ENCODE results near the gene RBM38. TPM values are rescaled to one million over a fixed set of nuclear protein-coding genes. Genes with fewer than 3 reads are reported as not detected.

The RBM38 gene
- total RNA-seq, 1 donor from 2014 or later, result 28.1 TPM

DNA sequence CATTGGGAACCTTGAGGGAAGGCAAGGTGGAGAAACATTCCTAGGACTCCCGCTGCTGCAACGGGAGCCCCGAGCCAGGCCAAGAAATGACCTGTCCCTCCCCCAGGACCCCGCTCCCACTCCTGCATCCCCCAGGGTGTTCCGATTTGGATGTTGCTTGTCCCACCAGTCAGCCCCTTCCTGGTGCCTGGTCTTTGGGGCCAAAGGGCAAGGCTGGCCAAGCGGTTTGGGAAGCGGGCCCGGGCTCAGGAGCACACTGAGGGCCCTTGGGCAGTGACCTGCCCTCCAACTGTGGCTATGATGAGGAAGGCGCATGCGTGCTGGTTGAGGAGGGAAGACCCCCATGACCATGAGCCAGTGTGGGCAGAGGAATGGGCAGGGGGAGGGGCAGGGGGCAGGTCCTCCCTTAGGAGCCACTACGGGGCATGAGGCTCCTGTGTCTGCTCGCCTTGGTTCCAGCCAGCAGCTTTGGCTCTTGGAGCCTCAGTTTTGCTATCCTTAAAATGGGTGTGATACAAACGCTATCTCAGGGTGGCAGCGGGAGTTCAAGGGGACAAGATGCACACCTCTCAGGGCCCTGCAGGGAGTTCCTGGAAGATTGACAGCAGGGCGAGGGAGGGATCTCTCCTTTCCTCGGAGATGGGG is 50.4 kb downstream of the RBM38 start:
- ATAC-seq (peak; percentile 2), DNase-seq (ENCODE audit: low spot score) (no peak)
- intact Hi-C loops (cut with DNase I), result no loop called here

DNA sequence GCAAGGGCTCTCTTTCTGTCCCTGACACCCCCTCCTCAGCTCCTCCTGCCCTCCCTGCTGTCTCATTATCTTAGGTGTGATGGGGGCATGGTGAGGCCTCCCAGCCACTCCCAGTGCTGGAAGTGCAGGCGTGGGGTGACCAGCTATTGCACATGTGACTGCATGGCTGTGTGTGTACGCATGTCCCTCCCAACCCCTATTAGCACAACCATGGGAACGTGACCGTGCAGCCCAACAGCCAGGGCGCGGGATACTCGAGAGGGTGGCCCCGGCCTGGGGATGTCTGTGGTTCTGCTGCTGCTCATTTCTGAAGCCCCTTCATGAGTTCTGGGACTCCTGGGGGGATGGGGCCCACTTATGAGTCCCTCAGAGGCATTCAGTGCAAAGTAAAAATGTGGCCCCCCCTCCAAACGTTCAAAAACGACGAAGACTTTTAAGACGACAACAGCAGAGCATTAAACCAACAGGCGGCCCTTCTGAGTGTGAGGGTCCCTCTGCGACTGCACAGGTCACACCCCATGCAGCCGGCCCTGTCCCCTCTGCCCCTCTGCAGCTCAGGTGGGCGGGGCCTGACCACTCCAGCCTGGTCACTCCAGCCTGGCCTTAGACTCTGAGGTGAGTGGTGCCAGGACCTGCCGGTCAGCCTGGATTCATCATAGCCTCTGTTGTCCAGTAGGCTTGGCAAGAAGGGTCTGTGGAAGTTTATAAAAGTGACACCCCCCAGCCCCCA is 51.1 kb downstream of the RBM38 start:
- DNase-seq (ENCODE audit: low spot score) (no peak), ATAC-seq (no peak)
- intact Hi-C loops (cut with DNase I), result no loop called here

DNA sequence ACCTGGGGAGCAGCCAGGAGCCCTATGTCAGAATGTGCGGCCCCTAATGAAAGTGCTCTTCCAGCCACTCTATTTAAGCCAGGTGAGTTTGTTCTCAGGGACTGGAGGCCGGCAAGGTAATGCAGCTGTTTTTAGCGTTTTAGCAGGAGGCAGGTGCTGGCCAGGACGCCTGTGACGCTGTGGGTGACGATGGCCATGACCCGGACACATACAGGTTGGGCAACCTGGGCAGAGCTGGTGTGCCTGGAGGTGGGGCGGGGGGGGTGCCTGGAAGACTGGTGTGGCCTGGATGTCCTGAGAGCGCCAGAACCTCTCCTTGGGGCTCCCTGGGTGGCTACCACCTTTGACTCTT is 51.7 kb downstream of the RBM38 start:
- ATAC-seq (no peak), DNase-seq (ENCODE audit: low spot score) (no peak)
- intact Hi-C loops (cut with DNase I), result no loop called here

DNA sequence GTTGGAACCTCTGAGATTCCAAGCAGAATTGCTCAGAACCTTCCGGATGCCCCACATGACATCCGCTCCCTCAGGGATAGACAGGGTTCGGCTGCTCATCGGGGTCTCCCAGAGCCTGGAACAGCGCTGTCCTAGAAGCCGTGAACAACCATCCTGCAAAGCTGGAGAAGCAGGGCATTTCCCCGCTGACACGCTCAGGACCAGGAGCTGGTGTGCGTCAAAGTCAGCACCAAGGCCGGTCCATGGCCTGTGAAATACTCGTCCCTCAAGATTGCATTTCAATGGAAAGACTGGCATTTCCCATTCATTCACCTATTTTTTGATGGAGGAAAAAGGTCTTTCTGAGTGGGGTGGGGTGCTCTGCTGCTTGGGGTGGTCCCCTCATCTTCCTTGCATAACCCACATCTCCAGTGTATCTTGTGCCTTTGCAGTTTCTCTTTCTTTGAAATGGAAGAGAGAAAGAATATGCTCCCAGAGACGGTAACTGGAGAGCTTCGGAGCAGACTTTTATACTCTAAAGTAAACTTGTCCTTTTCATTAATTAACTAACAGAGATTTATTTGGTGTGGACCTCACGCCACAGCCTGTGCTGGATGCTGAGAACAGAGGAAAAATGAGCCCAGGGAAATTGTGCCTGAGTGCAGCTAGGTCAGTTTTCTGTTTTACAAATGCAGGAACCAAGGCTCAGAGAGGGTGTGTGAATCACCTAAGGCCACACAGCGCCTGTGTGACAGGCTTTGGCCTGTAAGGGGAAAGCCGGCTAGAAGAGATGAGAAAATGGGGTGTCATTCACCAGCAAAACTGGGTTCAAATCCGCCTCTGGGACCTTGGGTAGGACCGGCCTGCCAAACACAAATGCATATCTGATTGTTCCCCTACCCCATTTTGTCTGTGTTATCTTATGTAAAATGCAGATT is 52.4 kb downstream of the RBM38 start:
- ATAC-seq (no peak), DNase-seq (ENCODE audit: low spot score) (no peak)
- intact Hi-C loops (cut with DNase I), result no loop called here

DNA sequence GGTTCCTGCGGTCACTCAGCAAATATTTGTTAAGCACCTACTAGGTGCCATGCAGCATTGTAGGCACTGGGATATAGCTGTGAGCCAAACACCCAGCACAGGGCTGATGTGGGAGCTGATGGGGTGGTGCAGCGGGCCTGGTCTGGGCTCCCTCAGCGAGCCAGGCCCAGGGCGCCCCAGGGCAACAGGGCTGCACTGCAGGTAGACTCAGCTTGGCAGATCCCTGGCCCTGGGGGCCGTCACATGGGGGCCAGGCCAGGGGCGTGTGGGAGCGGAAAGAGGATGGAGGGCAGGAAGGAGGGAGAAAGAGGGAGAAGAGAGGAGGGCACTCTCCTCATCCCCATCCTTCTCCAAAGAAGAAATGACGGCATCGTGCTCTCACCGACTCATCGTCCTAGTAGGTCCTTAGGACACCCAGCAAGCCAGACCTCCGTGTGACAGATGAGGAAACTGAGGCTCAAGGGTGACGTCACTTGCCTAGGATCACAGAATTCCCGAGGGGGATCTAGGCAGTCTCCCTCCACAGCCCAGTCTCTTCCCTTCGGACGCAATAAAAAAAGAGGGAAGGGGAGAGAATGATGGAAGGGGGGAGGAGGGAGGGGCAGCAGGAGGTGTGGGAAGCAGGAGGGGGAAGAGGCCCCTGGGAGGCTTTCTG is 53.3 kb downstream of the RBM38 start:
- intact Hi-C loops (cut with DNase I), result loop anchor here (1.0 kb wide), 1 partner anchor 36 kb away; no protein-coding TSS in a partner anchor
- ATAC-seq, result no peak
- DNase-seq (ENCODE audit: low spot score), result no peak

DNA sequence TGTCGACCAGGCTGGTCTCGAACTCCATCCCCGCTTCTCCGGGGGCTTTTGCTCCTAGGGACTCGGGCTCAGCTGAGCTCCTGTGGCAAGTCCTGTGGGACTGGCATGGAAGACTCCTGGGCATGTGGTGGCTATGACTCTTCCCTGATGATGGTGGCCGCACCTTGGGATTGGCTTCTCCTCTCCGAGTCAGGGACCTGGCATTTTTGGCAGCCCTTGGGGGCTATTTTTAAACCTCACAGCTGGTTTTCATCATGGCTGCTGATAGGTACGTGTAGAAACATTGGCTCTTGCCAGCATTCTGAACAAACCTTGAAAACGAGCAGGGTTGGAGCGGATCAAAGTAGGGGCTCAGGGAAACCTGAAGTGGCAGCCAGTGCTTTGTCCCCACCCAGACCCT is 54.1 kb downstream of the RBM38 start:
- no peak for DNase-seq (ENCODE audit: low spot score)
- no peak for ATAC-seq
- intact Hi-C loops (cut with DNase I), result loop anchor here (1.0 kb wide), 1 partner anchor 37 kb away; no protein-coding TSS in a partner anchor

DNA sequence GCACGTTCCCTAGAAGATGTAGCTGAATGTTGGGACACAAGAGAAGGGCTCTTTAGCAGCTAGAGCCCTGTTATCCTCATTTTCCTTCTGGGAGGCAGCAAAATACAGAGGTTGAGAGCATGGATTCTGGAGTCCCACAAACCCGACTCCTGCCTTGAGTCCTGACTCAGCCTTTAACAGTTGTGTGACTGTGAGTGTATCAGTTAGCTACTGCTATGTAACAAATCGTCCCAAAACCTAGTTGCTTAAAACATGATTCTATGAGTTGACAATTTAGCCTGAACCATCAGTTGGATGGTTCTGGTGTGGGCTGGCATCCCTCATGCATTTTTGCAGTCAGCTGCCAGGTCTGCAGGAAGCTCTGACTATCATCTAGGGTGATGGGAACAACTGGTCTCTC is 54.6 kb downstream of the RBM38 start:
- ATAC-seq (no peak), DNase-seq (ENCODE audit: low spot score) (no peak)
- intact Hi-C loops (cut with DNase I), result loop anchor here (1.0 kb wide), 1 partner anchor 37 kb away; no protein-coding TSS in a partner anchor

DNA sequence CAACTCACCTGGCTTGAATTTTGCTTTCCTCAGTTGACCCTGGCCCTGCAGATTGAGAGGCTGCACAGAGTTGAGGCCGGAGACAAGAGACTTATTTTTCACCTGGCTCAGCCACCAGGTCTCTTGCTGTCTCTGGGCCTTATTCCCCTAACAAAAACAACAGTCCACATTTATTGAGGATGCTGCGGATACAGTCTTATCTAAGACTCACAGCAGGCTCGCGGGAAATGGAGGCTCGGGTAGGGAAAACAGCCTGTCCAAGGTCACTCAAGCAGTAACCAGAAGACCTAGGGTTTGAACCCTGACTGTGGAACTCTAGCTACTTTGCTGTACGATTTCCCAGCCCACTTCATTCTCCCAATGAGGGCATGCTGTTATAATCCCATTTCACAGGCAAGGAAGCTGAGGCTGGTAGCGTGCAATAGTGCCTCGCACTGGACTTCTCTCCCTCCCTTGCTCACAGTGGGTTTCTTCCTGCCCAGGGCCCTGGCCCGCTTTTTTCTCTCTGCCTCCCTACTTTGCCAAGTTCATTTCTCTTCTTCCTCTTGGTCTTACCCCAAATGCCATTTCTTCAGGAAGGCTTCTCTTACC is 57.7 kb downstream of the RBM38 start:
- no peak for ATAC-seq
- no peak for DNase-seq (ENCODE audit: low spot score)
- intact Hi-C loops (cut with DNase I), result no loop called here

DNA sequence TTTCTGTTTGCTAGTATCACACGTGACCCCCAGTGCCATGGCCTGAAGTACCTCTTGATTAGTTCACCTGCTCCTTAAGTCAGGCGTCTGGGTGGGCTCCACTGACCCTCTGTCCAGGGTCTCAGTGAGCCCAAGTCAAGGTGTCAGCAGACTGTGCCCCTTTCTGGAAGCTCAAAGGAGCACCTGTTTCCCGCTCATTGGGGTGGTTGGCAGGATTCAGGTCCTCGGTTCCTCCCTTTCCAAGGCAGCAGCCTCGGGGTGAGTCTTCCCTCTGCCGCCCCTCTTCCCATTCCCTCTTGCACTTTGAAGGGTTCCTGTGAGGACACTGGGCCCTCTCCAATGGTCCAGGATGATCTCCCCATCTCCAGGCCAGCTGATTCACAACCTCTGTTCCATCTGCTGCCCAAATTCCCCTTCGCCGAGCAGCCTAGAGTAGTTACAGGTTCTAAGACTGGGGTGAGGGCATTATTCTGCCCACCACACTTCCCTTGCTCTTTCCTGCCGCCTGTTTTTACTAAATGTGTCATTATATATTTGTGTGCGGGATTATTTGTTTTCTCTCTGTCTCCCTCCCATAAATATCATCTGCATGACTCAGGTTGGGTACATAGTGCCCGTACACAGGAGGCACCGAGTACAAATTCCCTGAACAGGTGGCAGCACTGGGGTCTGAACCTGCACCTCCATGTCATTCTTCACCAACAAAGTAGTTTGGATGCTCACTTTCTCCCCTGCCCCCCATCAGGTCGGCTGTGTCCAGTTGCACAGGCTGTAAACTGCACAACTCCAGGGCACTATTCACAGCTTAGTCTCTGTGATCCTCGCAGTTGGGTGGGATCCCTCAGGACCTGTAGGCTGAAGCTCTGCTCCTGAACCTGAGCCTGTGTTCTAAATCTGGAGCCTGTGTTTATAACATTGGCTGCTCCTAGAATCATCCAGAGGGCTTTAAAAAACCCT is 58.5 kb downstream of the RBM38 start:
- ATAC-seq (no peak), DNase-seq (ENCODE audit: low spot score) (no peak)
- intact Hi-C loops (cut with DNase I), result no loop called here

DNA sequence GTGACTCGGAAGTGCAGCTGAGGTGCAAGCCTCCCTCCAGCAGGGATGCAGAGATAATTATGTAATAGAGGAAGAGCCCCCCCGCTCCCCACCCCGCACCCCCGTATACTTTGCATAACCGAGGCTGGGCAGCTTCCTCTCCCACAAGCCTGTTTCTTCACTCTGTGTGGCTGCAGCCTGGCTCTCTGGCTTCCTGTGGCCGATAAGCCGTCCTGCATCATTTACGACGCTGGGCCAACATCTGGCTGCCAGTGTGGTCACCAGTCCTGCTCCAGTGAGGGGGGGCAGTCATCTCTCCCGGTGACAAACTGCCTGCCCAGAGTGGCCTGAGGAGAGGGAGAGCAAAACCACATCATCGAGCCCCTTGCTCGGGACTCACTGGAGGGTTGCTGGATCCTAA is 59.2 kb downstream of the RBM38 start:
- no peak for DNase-seq (ENCODE audit: low spot score)
- peak; percentile 62 for ATAC-seq
- intact Hi-C loops (cut with DNase I), result no loop called here

DNA sequence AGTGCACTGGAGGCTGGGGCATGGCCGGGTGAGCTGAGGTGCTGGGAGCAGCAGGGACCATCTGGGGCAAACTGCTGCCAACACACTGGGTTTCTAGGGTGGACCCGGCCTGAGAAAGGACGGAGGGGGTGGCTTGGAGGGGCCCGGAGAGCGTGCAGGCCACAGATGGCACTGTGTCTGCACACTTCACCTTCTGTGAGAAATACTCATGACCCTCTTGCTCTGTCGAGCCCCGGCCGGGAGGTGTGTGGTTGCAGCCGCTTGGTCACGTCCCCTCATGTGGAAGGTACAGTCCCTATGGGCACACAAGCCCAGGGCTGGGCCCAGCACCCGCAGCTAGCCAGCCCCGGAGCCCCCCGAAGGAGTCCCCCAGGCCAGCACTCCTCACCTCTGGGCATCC is 59.7 kb downstream of the RBM38 start:
- intact Hi-C loops (cut with DNase I), result no loop called here
- no peak for ATAC-seq
- no peak for DNase-seq (ENCODE audit: low spot score)

DNA sequence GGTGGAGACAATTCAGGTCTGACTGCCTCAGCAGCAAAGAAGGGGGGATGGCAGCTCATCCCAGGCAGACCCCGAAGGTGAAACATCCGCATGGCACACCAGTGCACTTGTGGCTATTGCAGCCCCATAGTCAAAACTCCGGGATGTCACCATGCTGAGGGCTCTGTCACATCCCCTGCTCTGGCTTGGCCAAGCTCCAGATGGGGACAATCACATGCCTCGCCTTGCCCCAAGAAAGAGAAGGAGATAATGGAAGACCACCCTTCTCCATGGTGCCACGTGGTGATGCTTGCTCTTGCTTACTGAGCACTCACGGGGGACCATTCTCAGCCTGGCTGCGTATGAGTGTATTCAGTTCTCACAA is 60.2 kb downstream of the RBM38 start:
- intact Hi-C loops (cut with DNase I), result no loop called here
- DNase-seq (ENCODE audit: low spot score) (no peak), ATAC-seq (no peak)

DNA sequence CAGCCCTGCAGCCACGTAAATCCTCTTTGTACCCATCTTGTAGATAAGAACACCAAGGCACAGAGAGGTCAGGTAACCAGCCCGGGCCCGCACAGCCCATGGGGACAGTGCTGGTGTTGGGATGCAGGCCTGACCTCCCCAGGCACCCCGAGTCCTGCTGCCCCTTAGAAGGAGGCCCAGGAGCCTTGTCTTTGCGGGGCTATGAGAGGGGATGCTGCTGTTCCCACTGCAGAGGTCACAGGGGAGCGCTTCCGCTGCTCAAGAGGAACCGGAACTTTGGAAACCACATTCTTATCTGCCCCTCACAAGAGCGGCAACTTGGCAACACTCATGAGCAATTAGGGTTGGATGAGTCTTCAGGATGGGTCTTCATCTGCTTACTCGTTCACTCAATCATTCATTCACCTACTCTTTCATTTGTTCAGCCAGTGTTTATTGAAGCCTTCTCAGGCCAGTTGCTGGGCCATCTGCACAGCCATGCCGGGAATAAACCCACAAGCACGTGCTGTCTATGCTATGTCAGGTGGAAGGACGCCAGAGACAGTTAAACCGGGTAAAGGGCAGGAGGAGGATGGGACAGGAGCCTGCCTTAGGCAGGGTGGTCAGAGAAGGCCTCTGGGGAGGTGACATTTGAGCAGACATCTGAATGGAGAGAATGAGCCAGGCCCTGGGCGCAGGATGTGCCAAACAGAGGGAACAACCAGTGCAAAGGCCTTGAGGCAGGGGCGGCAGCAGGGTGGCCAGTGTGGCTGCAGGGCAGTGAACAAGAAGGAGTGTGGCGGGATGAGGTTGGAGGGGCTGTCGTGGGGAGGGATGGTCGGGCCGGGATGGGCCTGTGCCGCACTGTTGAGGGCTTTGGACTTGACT is 60.8 kb downstream of the RBM38 start:
- intact Hi-C loops (cut with DNase I), result no loop called here
- ATAC-seq (no peak), DNase-seq (ENCODE audit: low spot score) (no peak)

DNA sequence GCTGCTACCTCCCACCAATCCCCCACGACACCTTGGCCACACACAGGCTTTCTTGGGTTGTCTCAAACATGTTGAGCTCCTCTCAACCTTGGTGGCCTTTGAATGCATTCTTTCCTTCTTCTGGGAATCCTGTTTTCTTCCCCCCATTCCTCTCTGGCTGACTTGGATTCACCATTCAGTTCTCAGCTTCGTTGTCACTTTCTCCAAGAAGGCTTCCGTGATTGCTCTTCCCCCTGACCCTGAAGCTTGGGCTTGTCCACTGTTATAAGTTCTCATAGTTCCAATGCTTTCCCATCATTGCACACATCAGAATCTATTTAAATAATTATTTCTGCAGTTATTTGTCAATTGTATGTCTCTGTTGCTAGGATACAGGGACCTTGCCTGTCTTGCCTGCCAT is 64.2 kb downstream of the RBM38 start:
- no peak for DNase-seq (ENCODE audit: low spot score)
- intact Hi-C loops (cut with DNase I), result no loop called here
- ATAC-seq, result no peak

DNA sequence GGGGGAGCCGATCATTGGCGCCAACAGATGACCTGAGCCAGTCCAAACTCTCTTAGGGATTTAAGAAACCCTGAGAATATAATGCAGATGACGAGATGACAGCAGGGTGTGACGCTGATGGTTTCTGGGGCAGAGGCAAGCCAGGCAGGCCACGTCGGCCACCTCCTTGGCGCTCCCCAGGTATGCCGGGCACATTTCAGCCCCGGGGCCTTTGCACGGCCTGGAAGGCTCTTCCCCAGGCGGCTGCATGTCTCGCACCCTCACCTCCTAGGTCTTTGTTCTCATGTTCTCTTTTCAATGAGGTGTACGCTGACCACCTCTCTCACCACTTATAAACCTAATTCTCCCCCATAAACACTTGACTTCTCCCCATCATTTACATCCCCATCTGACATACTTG is 64.9 kb downstream of the RBM38 start:
- DNase-seq (ENCODE audit: low spot score) (no peak), ATAC-seq (no peak)
- intact Hi-C loops (cut with DNase I), result no loop called here

DNA sequence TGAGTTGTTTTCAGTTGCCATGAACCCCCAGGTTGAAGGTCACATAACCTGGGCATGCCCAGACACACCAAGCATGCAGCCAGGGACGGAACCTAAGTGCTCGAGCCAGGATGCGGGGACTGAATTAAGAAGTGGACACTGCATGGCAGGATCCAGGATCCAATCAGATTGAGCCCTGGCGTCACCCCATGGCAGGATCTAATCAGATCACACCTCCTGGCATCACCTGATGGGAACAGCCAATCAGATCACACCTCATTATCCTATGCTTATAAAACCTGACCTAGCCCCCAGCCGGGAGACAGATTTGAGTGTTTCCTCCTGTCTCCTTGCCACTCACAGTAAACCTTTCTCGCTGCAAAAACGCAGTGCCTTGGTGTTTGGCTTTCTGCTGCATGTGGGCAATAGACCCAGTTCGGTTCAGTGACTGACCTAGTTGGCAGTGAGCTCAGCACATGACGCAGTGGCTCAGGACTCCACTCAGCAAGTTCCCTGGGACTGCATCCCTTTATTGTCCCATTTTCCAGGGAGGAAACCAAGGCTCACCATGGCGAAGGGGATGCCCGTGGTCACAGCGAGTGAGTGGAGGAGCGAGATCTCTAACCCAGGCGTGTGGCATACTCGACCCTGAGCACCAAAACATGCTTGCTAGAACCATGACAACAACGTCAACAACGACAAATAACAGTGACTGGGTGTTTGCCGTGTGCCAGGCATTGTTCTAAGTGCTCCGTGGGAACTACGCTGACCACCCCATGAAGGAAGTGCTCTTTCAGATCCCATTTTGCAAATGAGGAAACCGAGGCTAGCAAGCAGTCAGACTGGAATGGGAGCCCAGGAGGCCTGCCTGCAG is 66.3 kb downstream of the RBM38 start:
- intact Hi-C loops (cut with DNase I), result no loop called here
- ATAC-seq, result no peak
- DNase-seq (ENCODE audit: low spot score), result no peak
